Ishikawa (cell line): ENCODE measurements around the gene LCK.

Experiments
- CEBPB ChIP-seq: IDR thresholded peaks from 2 replicates; pipeline ENCODE4 v1.6.1; 2012
- CREB1 ChIP-seq: IDR thresholded peaks from 2 replicates; pipeline ENCODE4 v1.6.1; 2012; ENCODE audit warnings: low read depth
- EGR1 ChIP-seq: IDR thresholded peaks from 2 replicates; pipeline ENCODE4 v1.6.1; 2012
- EP300 ChIP-seq: IDR thresholded peaks from 2 replicates; pipeline ENCODE4 v1.6.1; 2012; ENCODE audit warnings: borderline replicate concordance
- FOXM1 ChIP-seq: IDR thresholded peaks from 2 replicates; pipeline ENCODE4 v1.6.1; 2012; ENCODE audit warnings: low read depth, borderline replicate concordance
- MAX ChIP-seq: IDR thresholded peaks from 2 replicates; pipeline ENCODE4 v1.6.1; 2012
- NFIC ChIP-seq: IDR thresholded peaks from 2 replicates; pipeline ENCODE4 v1.6.1; 2012
- RAD21 ChIP-seq: IDR thresholded peaks from 2 replicates; pipeline ENCODE4 v1.6.1; 2012; ENCODE audit warnings: low read depth
- REST ChIP-seq: IDR thresholded peaks from 2 replicates; pipeline ENCODE4 v1.6.1; 2012; ENCODE audit warnings: low read depth, mild to moderate bottlenecking
- TAF1 ChIP-seq: IDR thresholded peaks from 2 replicates; pipeline ENCODE4 v1.6.1; 2012; ENCODE audit warnings: low read depth, mild to moderate bottlenecking
- TCF12 ChIP-seq: IDR thresholded peaks from 2 replicates; pipeline ENCODE4 v1.6.1; 2012; ENCODE audit warnings: low read depth
- TEAD4 ChIP-seq: IDR thresholded peaks from 2 replicates; pipeline ENCODE4 v1.6.1; 2012
- USF1 ChIP-seq: IDR thresholded peaks from 2 replicates; pipeline ENCODE4 v1.6.1; 2012
- YY1 ChIP-seq: IDR thresholded peaks from 2 replicates; pipeline ENCODE4 v1.6.1; 2012; ENCODE audit warnings: low read depth
- ZBTB7A ChIP-seq: IDR thresholded peaks from 2 replicates; pipeline ENCODE4 v1.6.1; 2012; ENCODE audit warnings: low read depth

Gene LCK

GRCh38 chr1:32332290-32333079, 81.4 kb downstream of the LCK start:
- no peak for TF ChIP-seq CREB1
- TF ChIP-seq EGR1, result peak; percentile 50; the same call in 1 of the 2 replicates
- TF ChIP-seq YY1, result no peak
- TF ChIP-seq TCF12, result peak; percentile 60
- 0 out of 2 replicates have a peak, but pooled peaks have one; percentile 14 for TF ChIP-seq EP300
- peak; percentile 43 for TF ChIP-seq NFIC
- peak; percentile 94 for TF ChIP-seq ZBTB7A
- TF ChIP-seq CEBPB, result no peak
- 0 out of 2 replicates have a peak, but pooled peaks have one; percentile 6 for TF ChIP-seq RAD21
- TF ChIP-seq TEAD4, result peak; percentile 13; the same call in 1 of the 2 replicates

GRCh38 chr1:32333251-32333963, 82.3 kb downstream of the LCK start:
- TF ChIP-seq ZBTB7A (no peak), EGR1 (no peak), CREB1 (no peak), TCF12 (no peak), TAF1 (no peak), TEAD4 (no peak)

GRCh38 chr1:32334274-32334861, 83.3 kb downstream of the LCK start:
- TF ChIP-seq MAX (no peak), RAD21 (no peak), EP300 (no peak), REST (no peak), CREB1 (no peak), ZBTB7A (no peak), CEBPB (no peak), TEAD4 (no peak), USF1 (no peak), YY1 (no peak), FOXM1 (no peak), EGR1 (no peak), TCF12 (no peak)

- TF ChIP-seq CEBPB (no peak), ZBTB7A (peak; percentile 92), EP300 (no peak), YY1 (no peak), CREB1 (no peak), TEAD4 (no peak), USF1 (no peak), NFIC (no peak), RAD21 (no peak; the same call in 1 of the 2 replicates), TAF1 (peak; percentile 29; the same call in 1 of the 2 replicates), MAX (peak; percentile 45; the same call in 1 of the 2 replicates), REST (no peak), EGR1 (0 out of 2 replicates have a peak, but pooled peaks have one; percentile 1), FOXM1 (no peak), TCF12 (no peak; the same call in 1 of the 2 replicates)
These were observed 83.9 kb downstream of the LCK start for GRCh38 chr1:32334864-32335534.

- TF ChIP-seq CREB1 (no peak), REST (no peak), FOXM1 (no peak), CEBPB (no peak), RAD21 (no peak)
These were observed 84.4 kb downstream of the LCK start for GRCh38 chr1:32335535-32335789.
